Endothelial cell of umbilical vein (primary cell): Measurements from ENCODE around the gene TMC4. TPM values are rescaled to one million over a fixed set of nuclear protein-coding genes. Genes with fewer than 3 reads are reported as not detected.

ENCODE experiments used
- BruUV-seq: library from RNA; stranded (reverse); fragments of 400-500 nt; replicated peaks from 2 replicates; lab custom pipeline; 2021; lab: Mats Ljungman, UMichigan
- CTCF ChIA-PET: fragments of 300-600, 350-600 bp; sonication (Branson Sonifier 250); formaldehyde crosslinking; loops from one replicate; lab custom pipeline; 2021; ENCODE audit warnings: antibody characterized with exemption, inconsistent platforms; lab: Charles Lee
- POLR2A ChIA-PET: fragments of 300-600, 350-600 bp; sonication (Branson Sonifier 250); formaldehyde crosslinking; loops from one replicate; lab custom pipeline; 2021; ENCODE audit warnings: antibody characterized with exemption, inconsistent platforms; lab: Charles Lee
- DNase-seq: peaks from one replicate; pipeline ENCODE4 v3.0.0-alpha.2; 2011; ENCODE audit warnings: low read depth, low spot score
- FAIRE-seq: peaks from 2 replicates; lab custom pipeline; 2011; peaks lifted over from hg19 to GRCh38; lab: Jason Lieb, UNC
- H2AFZ ChIP-seq: 2 replicates; pipeline ENCODE4 v1.6.0; 2012; ENCODE audit warnings: low read depth, low read length, control low read depth, inconsistent platforms
- H3K27ac ChIP-seq: 2 replicates; pipeline ENCODE4 v1.5.1; 2011; ENCODE audit warnings: low read depth, mild to moderate bottlenecking, control low read depth, low read length, moderate library complexity; ENCODE audit not compliant: insufficient read depth
- H3K27me3 ChIP-seq, 2 experiments: 2 replicates each; pipeline versions ENCODE4 v1.6.0 to v1.6.1; 2011; ENCODE audit warnings: low read length in 2 of 2, mixed read lengths in 1 of 2; ENCODE audit not compliant: control insufficient read depth in 2 of 2, insufficient read depth in 2 of 2
- H3K36me3 ChIP-seq, 2 experiments: 2 replicates in 1 of 2; 3 replicates in 1 of 2; pipeline ENCODE4 v1.5.1; 2011; ENCODE audit warnings: low read length in 2 of 2, mild to moderate bottlenecking in 1 of 2, moderate library complexity in 1 of 2; ENCODE audit not compliant: control insufficient read depth in 2 of 2, insufficient read depth in 2 of 2; ENCODE audit errors: extremely low read depth in 1 of 2
- H3K4me1 ChIP-seq: 3 replicates; pipeline ENCODE4 v1.5.1; 2011; ENCODE audit warnings: mild to moderate bottlenecking, low read length; ENCODE audit not compliant: control insufficient read depth, insufficient read depth; ENCODE audit errors: extremely low read depth
- H3K4me2 ChIP-seq: 2 replicates; pipeline ENCODE4 v1.6.1; 2011; ENCODE audit warnings: low read length, control low read depth, mixed read lengths; ENCODE audit not compliant: insufficient read depth
- H3K4me3 ChIP-seq, 3 experiments: fragments of 200-600 bp in 1 of 3; sonication (generic), shearing (Covaris generic) in 1 of 3; replicated peaks in 1 of 3; 2 replicates each; pipeline ENCODE4 v1.5.1; 2011 to 2016; ENCODE audit warnings: control low read depth in 3 of 3, low read length in 3 of 3, mild to moderate bottlenecking in 2 of 3, inconsistent platforms in 1 of 3, low read depth in 1 of 3, moderate library complexity in 1 of 3; ENCODE audit not compliant: insufficient read depth in 1 of 3
- H3K79me2 ChIP-seq: 2 replicates; pipeline ENCODE4 v1.6.0; 2012; ENCODE audit warnings: low read length, inconsistent platforms; ENCODE audit not compliant: control insufficient read depth, insufficient read depth
- H3K9ac ChIP-seq: replicated peaks from 2 replicates; pipeline ENCODE3; 2011; ENCODE audit warnings: low read length, control low read depth; ENCODE audit not compliant: insufficient read depth; ENCODE audit errors: extremely low read depth
- H3K9me1 ChIP-seq: replicated peaks from 3 replicates; pipeline ENCODE4 v1.6.0; 2011; ENCODE audit warnings: mild to moderate bottlenecking, low read length; ENCODE audit not compliant: control insufficient read depth, insufficient read depth; ENCODE audit errors: extremely low read depth
- H3K9me3 ChIP-seq: replicated peaks from 2 replicates; pipeline ENCODE4 v1.5.1; 2012; ENCODE audit warnings: low read length, inconsistent platforms; ENCODE audit not compliant: control insufficient read depth, insufficient read depth
- H4K20me1 ChIP-seq: replicated peaks from 2 replicates; pipeline ENCODE3; 2011; ENCODE audit warnings: mild to moderate bottlenecking, low read length; ENCODE audit not compliant: control insufficient read depth, insufficient read depth; ENCODE audit errors: extremely low read depth
- EZH2 ChIP-seq: IDR thresholded peaks from 2 replicates; pipeline ENCODE4 v1.6.1; 2012; ENCODE audit warnings: borderline replicate concordance, low read depth, mild to moderate bottlenecking, moderate library complexity, low read length, inconsistent platforms; ENCODE audit not compliant: severe bottlenecking
- FOS ChIP-seq: IDR thresholded peaks from 2 replicates; pipeline ENCODE4 v1.6.1; 2011; ENCODE audit warnings: mild to moderate bottlenecking, low read length, moderate library complexity, borderline replicate concordance; ENCODE audit not compliant: insufficient read depth
- GATA2 ChIP-seq: IDR thresholded peaks from 2 replicates; pipeline ENCODE4 v1.7.0; 2011; ENCODE audit warnings: low read depth, mild to moderate bottlenecking, moderate library complexity, mixed read lengths, low read length; ENCODE audit not compliant: insufficient read length, insufficient read depth
- MAX ChIP-seq: IDR thresholded peaks from 2 replicates; pipeline ENCODE4 v1.6.1; 2011; ENCODE audit not compliant: insufficient read depth, insufficient read length
- MYC ChIP-seq: IDR thresholded peaks from one replicate; pipeline ENCODE4 v1.6.1; 2011; ENCODE audit warnings: mild to moderate bottlenecking, low read depth, low read length
- POLR2A ChIP-seq: IDR thresholded peaks from 2 replicates; pipeline ENCODE4 v1.6.1; 2012; ENCODE audit warnings: low read depth, mild to moderate bottlenecking, control low read depth, low read length
- dilution Hi-C: fragments of 300-500 bp; cut with MboI; formaldehyde crosslinking; loops from one replicate; pipeline ENCODE4 v1.15.0; 2019; ENCODE audit warnings: low sequenced_read_pairs; ENCODE audit not compliant: extremely low pct_ligation_motif_present
- intact Hi-C: fragments of 100-400 bp; cut with micrococcal nuclease; formaldehyde crosslinking; loops from one replicate; pipeline ENCODE4 v1.10.0; 2022
- polyA plus RNA-seq, 4 experiments: library from polyadenylated mRNA; depleted of rRNA in 3 of 4; stranded (reverse) in 3 of 4; unstranded in 1 of 4; fragments of >200 nt; gene quantifications; 2 replicates each; pipeline versions ENCODE4 v1.2.1 to v1.2.3, GENCODE V29; 2011 to 2012; ENCODE audit warnings: missing spikeins in 1 of 4
- total RNA-seq: library from RNA; stranded (reverse); gene quantifications from 2 replicates; pipeline ENCODE4 v1.2.3, GENCODE V29; 2021
- TF ChIP-seq, protein P1 (sequence below), 2 donors: IDR thresholded peaks; 1 replicate in 1 of 2; 2 replicates in 1 of 2; pipeline ENCODE4 v1.5.1; 2011; ENCODE audit warnings: low read length in 2 of 2, mild to moderate bottlenecking in 2 of 2, moderate library complexity in 2 of 2, control low read depth in 1 of 2, inconsistent platforms in 1 of 2, low read depth in 1 of 2; ENCODE audit not compliant: insufficient read depth in 1 of 2; ENCODE audit errors: extremely low read depth in 1 of 2

TMC4 gene
- total and polyA plus RNA-seq, 2 donors (not counting 3 experiments of a cell fraction or from before 2014, with no cell fraction given) = 0.71 to 1.7 TPM

GRCh38 chr19:54197121-54197520, 24.2 kb upstream of the TMC4 start:
- H3K9me1 ChIP-seq = no peaks in the 10 kb centered on the region
- TF ChIP-seq EZH2 (no peak), MYC (no peak), POLR2A (no peak), GATA2 (no peak), MAX (no peak), FOS (no peak)
- TF ChIP-seq, protein P1, sequence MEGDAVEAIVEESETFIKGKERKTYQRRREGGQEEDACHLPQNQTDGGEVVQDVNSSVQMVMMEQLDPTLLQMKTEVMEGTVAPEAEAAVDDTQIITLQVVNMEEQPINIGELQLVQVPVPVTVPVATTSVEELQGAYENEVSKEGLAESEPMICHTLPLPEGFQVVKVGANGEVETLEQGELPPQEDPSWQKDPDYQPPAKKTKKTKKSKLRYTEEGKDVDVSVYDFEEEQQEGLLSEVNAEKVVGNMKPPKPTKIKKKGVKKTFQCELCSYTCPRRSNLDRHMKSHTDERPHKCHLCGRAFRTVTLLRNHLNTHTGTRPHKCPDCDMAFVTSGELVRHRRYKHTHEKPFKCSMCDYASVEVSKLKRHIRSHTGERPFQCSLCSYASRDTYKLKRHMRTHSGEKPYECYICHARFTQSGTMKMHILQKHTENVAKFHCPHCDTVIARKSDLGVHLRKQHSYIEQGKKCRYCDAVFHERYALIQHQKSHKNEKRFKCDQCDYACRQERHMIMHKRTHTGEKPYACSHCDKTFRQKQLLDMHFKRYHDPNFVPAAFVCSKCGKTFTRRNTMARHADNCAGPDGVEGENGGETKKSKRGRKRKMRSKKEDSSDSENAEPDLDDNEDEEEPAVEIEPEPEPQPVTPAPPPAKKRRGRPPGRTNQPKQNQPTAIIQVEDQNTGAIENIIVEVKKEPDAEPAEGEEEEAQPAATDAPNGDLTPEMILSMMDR (IDR thresholded peaks at IDR 0.05; ENCODE audit: extremely low read depth in 1 of 2, insufficient read depth in 1 of 2, low read depth in 1 of 2, low read length in 2 of 2) = no peak
- POLR2A ChIA-PET = no interaction called here
- H3K4me3 ChIP-seq = no peak overlapping the region
- CTCF ChIA-PET = interaction anchor here (1.8 kb wide), 1 partner anchor 13 kb away, joined by 5 read pairs; no protein-coding TSS in a partner anchor
- no peak for FAIRE-seq
- H3K9me3 ChIP-seq = no peaks in the 10 kb centered on the region
- intact Hi-C loops (no loop called here), dilution Hi-C loops (no loop called here)
- H2AFZ ChIP-seq = no peak overlapping the region
- H3K79me2 ChIP-seq = peaks cover 20% of the 10 kb centered on the region
- no peak overlapping the region for H3K4me2 ChIP-seq
- H4K20me1 ChIP-seq = peaks cover 3% of the 10 kb centered on the region
- no peak overlapping the region for H3K9ac ChIP-seq
- H3K27ac ChIP-seq = no peak overlapping the region
- H3K36me3 ChIP-seq = peaks cover 5 to 8% of the 10 kb centered on the region in 2 experiments
- peaks cover 10% of the 10 kb centered on the region for H3K4me1 ChIP-seq
- BruUV-seq = no TSS peak
- no peaks in the 10 kb centered on the region for H3K27me3 ChIP-seq
- no peak for DNase-seq
